K562 (cell line): Measurements from ENCODE around the gene ZBTB46. TPM values are rescaled to one million over a fixed set of nuclear protein-coding genes. Genes with fewer than 3 reads are reported as not detected.

Experiments
- ATF1 ChIP-seq, 2 experiments: fragments of 450-650 bp in 1 of 2; IDR thresholded peaks; 2 replicates each; pipeline ENCODE4 v1.6.1; 2016; ENCODE audit warnings: missing compliant biosample characterization in 1 of 2, missing genetic modification characterization in 1 of 2
- EWSR1 ChIP-seq: fragments of 450-650 bp; IDR thresholded peaks from 2 replicates; pipeline ENCODE4 v1.6.1; 2018; ENCODE audit warnings: borderline replicate concordance, mild to moderate bottlenecking, low read depth, moderate library complexity; ENCODE audit not compliant: partially characterized antibody
- FOXJ3 ChIP-seq: sonication (generic); formaldehyde crosslinking; IDR thresholded peaks from 2 replicates; pipeline ENCODE4 v1.4.0; 2020; ENCODE audit warnings: mild to moderate bottlenecking, missing genetic modification reagents
- JUN ChIP-seq, 2 experiments: sonication (generic) in 1 of 2; formaldehyde crosslinking in 1 of 2; IDR thresholded peaks; 2 replicates each; pipeline versions ENCODE4 v1.6.1 to v1.8.0; 2012 to 2022; ENCODE audit warnings: borderline replicate concordance in 2 of 2, mild to moderate bottlenecking in 2 of 2, improper control_type of control experiment in 1 of 2, low read depth in 1 of 2, low read length in 1 of 2, missing genetic modification reagents in 1 of 2
- NFATC3 ChIP-seq: fragments of 450-650 bp; IDR thresholded peaks from 2 replicates; pipeline ENCODE4 v1.6.1; 2017; ENCODE audit warnings: mild to moderate bottlenecking
- NR1H2 ChIP-seq: sonication (generic); formaldehyde crosslinking; IDR thresholded peaks from 2 replicates; pipeline ENCODE4 v1.4.0; 2020; ENCODE audit warnings: mild to moderate bottlenecking, missing genetic modification reagents
- POLR2G ChIP-seq: fragments of 200-400 bp; formaldehyde crosslinking; IDR thresholded peaks from 2 replicates; pipeline ENCODE4 v1.6.1; 2017; ENCODE audit warnings: low read depth, mild to moderate bottlenecking, antibody characterized with exemption, low read length, moderate library complexity
- SIN3A ChIP-seq, 2 experiments: fragments of 150-350 bp in 1 of 2; IDR thresholded peaks; 2 replicates each; pipeline ENCODE4 v1.6.1; 2011 to 2016; ENCODE audit warnings: borderline replicate concordance in 2 of 2, low read depth in 2 of 2, low read length in 2 of 2, mild to moderate bottlenecking in 2 of 2, moderate library complexity in 2 of 2; ENCODE audit not compliant: control insufficient read depth in 1 of 2
- SMARCA5 ChIP-seq: fragments of 450-650 bp; IDR thresholded peaks from 2 replicates; pipeline ENCODE4 v1.6.1; 2016
- SP2 ChIP-seq: IDR thresholded peaks from 2 replicates; pipeline ENCODE4 v1.6.1; 2011; ENCODE audit warnings: mild to moderate bottlenecking, low read depth, low read length, moderate library complexity; ENCODE audit not compliant: poor library complexity, severe bottlenecking; ENCODE audit errors: extremely low read depth
- ZBTB7A ChIP-seq: IDR thresholded peaks from 2 replicates; pipeline ENCODE4 v1.6.1; 2011; ENCODE audit warnings: low read depth, mild to moderate bottlenecking, low read length, moderate library complexity, borderline replicate concordance; ENCODE audit not compliant: control insufficient read depth
- ZNF780A ChIP-seq: fragments of 250-450 bp; sonication (Bioruptor Pico); IDR thresholded peaks from 2 replicates; pipeline ENCODE4 v1.5.0; 2021; ENCODE audit warnings: mild to moderate bottlenecking
- polyA plus RNA-seq, 8 experiments: library from polyadenylated mRNA; depleted of rRNA in 4 of 8; stranded (reverse) in 5 of 8; unstranded in 3 of 8; fragments of >200 nt; fragmentation: Nextera tagmentation in 2 of 8; fragmentation: Illumina TruSeq in 1 of 8; extraction: Ambion mirVana in 2 of 8; extraction: Trizol in 1 of 8; gene quantifications; 2 replicates each; pipeline versions ENCODE4 v1.2.1 to v1.2.3, GENCODE V29; 2011 to 2014; ENCODE audit warnings: inconsistent platforms in 1 of 8, missing spikeins in 1 of 8
- total RNA-seq, 7 experiments: library from RNA; depleted of rRNA in 6 of 7; stranded (reverse); fragments of >200 nt in 6 of 7; fragmentation: Illumina TruSeq in 2 of 7; extraction: Trizol in 2 of 7; gene quantifications; 2 replicates each; pipeline versions ENCODE4 v1.2.1 to v1.2.3, GENCODE V29; 2011 to 2021; ENCODE audit warnings: low replicate concordance in 1 of 7
- TF ChIP-seq, protein P1 (sequence below): sonication (generic); formaldehyde crosslinking; IDR thresholded peaks from 2 replicates; pipeline ENCODE4 v1.8.0; 2022; ENCODE audit warnings: missing genetic modification reagents, mild to moderate bottlenecking, moderate library complexity, borderline replicate concordance
- TF ChIP-seq, protein P2 (sequence below): fragments of 250-450 bp; sonication (Bioruptor Pico); IDR thresholded peaks from 2 replicates; pipeline ENCODE4 v1.8.0; 2021; ENCODE audit warnings: moderate library complexity, mild to moderate bottlenecking, inconsistent platforms
- TF ChIP-seq, protein P3 (sequence below): sonication (generic); formaldehyde crosslinking; IDR thresholded peaks from 2 replicates; pipeline ENCODE4 v1.8.0; 2022; ENCODE audit warnings: mild to moderate bottlenecking, missing genetic modification reagents

Gene ZBTB46
- total and polyA plus RNA-seq, 9 of the 15 experiments (the other 6 are each of a cell fraction or from before 2014, with no cell fraction given), result 0.29 to 4.1 (median 1.1) TPM

DNA sequence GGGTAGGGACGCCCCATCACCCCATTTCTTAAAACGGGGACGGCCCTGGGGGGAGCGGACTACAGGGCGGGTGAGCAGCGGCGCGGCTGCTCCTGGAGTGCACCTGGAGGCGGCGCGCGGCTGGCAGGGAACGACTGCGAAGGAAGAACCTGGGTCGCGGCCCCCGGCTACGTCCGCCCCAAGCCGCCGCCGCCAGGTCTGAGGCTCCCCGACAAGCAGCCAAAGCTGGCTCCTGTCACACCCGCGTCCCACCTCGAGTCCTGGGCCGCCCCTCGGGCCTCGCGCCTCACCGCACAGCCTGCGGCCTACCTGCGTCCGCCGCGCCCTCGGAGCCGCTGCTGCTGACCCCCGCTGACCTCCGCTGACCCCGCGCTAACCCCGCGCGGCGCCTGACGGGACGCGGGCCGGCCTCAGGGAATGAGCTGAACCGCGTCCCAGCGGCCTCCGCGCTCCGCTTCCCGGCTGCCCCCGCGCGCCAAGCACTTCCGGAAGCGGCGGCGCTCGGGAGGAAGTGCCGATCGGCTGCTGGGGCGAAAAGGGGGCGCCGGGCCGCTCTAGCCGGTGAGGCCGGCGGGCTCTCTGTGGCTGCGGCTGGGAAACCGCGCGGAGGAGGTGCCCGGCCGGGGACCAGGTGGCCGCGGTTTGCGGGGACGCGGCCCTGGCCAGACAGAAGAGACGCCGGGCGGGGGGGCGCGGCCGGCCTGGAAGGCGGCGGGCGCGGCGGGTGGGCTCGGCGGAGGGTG is 123.3 kb downstream of the ZBTB46 start, which contains the start of the genes ARFRP1 and ZGPAT (continued):
- TF ChIP-seq EWSR1, result no peak
- TF ChIP-seq FOXJ3 (CRISPR knock-in tag), result no peak
- TF ChIP-seq, protein P1, sequence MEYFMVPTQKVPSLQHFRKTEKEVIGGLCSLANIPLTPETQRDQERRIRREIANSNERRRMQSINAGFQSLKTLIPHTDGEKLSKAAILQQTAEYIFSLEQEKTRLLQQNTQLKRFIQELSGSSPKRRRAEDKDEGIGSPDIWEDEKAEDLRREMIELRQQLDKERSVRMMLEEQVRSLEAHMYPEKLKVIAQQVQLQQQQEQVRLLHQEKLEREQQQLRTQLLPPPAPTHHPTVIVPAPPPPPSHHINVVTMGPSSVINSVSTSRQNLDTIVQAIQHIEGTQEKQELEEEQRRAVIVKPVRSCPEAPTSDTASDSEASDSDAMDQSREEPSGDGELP (CRISPR knock-in tag), result peak; percentile 96
- peak; percentile 83 for TF ChIP-seq ZBTB7A
- no peak for TF ChIP-seq NFATC3
- TF ChIP-seq ZNF780A (CRISPR knock-in tag), result no peak
- TF ChIP-seq SIN3A (IDR thresholded peaks at IDR 0.05; ENCODE audit: borderline replicate concordance in 2 of 2, control insufficient read depth in 1 of 2, low read depth in 2 of 2, low read length in 2 of 2), result peak; percentile 72 to 79; a peak in 2 of 4 replicates
- TF ChIP-seq POLR2G, result peak; percentile 89
- TF ChIP-seq, protein P2, sequence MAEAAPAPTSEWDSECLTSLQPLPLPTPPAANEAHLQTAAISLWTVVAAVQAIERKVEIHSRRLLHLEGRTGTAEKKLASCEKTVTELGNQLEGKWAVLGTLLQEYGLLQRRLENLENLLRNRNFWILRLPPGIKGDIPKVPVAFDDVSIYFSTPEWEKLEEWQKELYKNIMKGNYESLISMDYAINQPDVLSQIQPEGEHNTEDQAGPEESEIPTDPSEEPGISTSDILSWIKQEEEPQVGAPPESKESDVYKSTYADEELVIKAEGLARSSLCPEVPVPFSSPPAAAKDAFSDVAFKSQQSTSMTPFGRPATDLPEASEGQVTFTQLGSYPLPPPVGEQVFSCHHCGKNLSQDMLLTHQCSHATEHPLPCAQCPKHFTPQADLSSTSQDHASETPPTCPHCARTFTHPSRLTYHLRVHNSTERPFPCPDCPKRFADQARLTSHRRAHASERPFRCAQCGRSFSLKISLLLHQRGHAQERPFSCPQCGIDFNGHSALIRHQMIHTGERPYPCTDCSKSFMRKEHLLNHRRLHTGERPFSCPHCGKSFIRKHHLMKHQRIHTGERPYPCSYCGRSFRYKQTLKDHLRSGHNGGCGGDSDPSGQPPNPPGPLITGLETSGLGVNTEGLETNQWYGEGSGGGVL, result no peak
- TF ChIP-seq JUN (IDR thresholded peaks at IDR 0.05; ENCODE audit: borderline replicate concordance, low read depth, low read length), result peak; percentile 47; the same call in 1 of the 2 replicates
- peak; percentile 87 for TF ChIP-seq JUN (CRISPR knock-in tag; IDR thresholded peaks at IDR 0.05; ENCODE audit: borderline replicate concordance)
- peak; percentile 43 for TF ChIP-seq SP2
- TF ChIP-seq NR1H2 (CRISPR knock-in tag), result peak; percentile 93; the same call in 1 of the 2 replicates
- no peak for TF ChIP-seq ATF1 (CRISPR knock-in tag; IDR thresholded peaks at IDR 0.05)
- TF ChIP-seq ATF1 (tag; IDR thresholded peaks at IDR 0.05), result peak; percentile 68
- TF ChIP-seq, protein P3, sequence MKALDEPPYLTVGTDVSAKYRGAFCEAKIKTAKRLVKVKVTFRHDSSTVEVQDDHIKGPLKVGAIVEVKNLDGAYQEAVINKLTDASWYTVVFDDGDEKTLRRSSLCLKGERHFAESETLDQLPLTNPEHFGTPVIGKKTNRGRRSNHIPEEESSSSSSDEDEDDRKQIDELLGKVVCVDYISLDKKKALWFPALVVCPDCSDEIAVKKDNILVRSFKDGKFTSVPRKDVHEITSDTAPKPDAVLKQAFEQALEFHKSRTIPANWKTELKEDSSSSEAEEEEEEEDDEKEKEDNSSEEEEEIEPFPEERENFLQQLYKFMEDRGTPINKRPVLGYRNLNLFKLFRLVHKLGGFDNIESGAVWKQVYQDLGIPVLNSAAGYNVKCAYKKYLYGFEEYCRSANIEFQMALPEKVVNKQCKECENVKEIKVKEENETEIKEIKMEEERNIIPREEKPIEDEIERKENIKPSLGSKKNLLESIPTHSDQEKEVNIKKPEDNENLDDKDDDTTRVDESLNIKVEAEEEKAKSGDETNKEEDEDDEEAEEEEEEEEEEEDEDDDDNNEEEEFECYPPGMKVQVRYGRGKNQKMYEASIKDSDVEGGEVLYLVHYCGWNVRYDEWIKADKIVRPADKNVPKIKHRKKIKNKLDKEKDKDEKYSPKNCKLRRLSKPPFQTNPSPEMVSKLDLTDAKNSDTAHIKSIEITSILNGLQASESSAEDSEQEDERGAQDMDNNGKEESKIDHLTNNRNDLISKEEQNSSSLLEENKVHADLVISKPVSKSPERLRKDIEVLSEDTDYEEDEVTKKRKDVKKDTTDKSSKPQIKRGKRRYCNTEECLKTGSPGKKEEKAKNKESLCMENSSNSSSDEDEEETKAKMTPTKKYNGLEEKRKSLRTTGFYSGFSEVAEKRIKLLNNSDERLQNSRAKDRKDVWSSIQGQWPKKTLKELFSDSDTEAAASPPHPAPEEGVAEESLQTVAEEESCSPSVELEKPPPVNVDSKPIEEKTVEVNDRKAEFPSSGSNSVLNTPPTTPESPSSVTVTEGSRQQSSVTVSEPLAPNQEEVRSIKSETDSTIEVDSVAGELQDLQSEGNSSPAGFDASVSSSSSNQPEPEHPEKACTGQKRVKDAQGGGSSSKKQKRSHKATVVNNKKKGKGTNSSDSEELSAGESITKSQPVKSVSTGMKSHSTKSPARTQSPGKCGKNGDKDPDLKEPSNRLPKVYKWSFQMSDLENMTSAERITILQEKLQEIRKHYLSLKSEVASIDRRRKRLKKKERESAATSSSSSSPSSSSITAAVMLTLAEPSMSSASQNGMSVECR (CRISPR knock-in tag), result peak; percentile 91; the same call in 1 of the 2 replicates
- no peak for TF ChIP-seq SMARCA5
